HepG2 (cell line): ENCODE data around the gene DACT2. TPM values are rescaled to one million over a fixed set of nuclear protein-coding genes. Genes with fewer than 3 reads are reported as not detected.

Source experiments
- ATAC-seq: fragments of 200-7000 bp; cut with Tn5 transposase; 3 replicates; pipeline ENCODE4 v1.9.1; 2020; ENCODE audit warnings: mild to moderate bottlenecking, moderate library complexity
- BruUV-seq: library from RNA; stranded (reverse); fragments of 400-500 nt; replicated peaks from 2 replicates; lab custom pipeline; 2021; lab: Mats Ljungman, UMichigan
- CTCF ChIA-PET: fragments of 300-600 bp; formaldehyde crosslinking; extraction: SDS; loops from one replicate; lab custom pipeline; 2021; ENCODE audit warnings: low total read pairs, inconsistent platforms, low intra/inter-chr PET ratio; lab: Yijun Ruan, JAX
- POLR2A ChIA-PET: fragments of 350-600 bp; sonication (Branson Sonifier 250); formaldehyde crosslinking; loops from one replicate; lab custom pipeline; 2020; ENCODE audit warnings: antibody characterized with exemption, inconsistent platforms; lab: Yijun Ruan, JAX
- DNase-seq: peaks from one replicate; pipeline ENCODE4 v3.0.0-alpha.2; 2015; ENCODE audit warnings: low spot score
- FAIRE-seq: peaks from 3 replicates; lab custom pipeline; 2011; peaks lifted over from hg19 to GRCh38; lab: Jason Lieb, UNC
- H2AFZ ChIP-seq: one replicate; pipeline ENCODE4 v1.6.1; 2011; ENCODE audit warnings: low read length, inconsistent platforms
- H3K27ac ChIP-seq: fragments of 300-600 bp; 3 replicates; pipeline ENCODE4 v1.8.0; 2011; ENCODE audit warnings: mixed run types, mild to moderate bottlenecking, mixed read lengths, low read length, inconsistent platforms; ENCODE audit not compliant: insufficient read depth; ENCODE audit errors: extremely low read length
- H3K27me3 ChIP-seq, 2 experiments: fragments of 200-600 bp in 1 of 2; 2 replicates in 1 of 2; 3 replicates in 1 of 2; pipeline versions ENCODE4 v1.6.0 to v1.8.0; 2011; ENCODE audit warnings: low read length in 2 of 2, mild to moderate bottlenecking in 2 of 2, moderate library complexity in 2 of 2, inconsistent platforms in 1 of 2; ENCODE audit not compliant: insufficient read depth in 2 of 2, control insufficient read depth in 1 of 2
- H3K36me3 ChIP-seq, 2 experiments: fragments of 200-600 bp in 1 of 2; replicated peaks in 1 of 2; 2 replicates in 1 of 2; 3 replicates in 1 of 2; pipeline versions ENCODE4 v1.5.1 to v1.8.0; 2011; ENCODE audit warnings: low read length in 2 of 2, inconsistent platforms in 1 of 2; ENCODE audit not compliant: insufficient read depth in 2 of 2, control insufficient read depth in 1 of 2
- H3K4me1 ChIP-seq: 2 replicates; pipeline ENCODE4 v1.5.1; 2012; ENCODE audit warnings: low read length, inconsistent platforms; ENCODE audit not compliant: insufficient read depth
- H3K4me2 ChIP-seq: 2 replicates; pipeline ENCODE4 v1.6.0; 2011; ENCODE audit warnings: low read depth, low read length, inconsistent platforms
- H3K4me3 ChIP-seq, 3 experiments: fragments of 200-600 bp in 1 of 3; sonication (generic), shearing (Covaris generic) in 1 of 3; replicated peaks in 1 of 3; 2 replicates each; pipeline ENCODE4 v1.5.1; 2011 to 2016; ENCODE audit warnings: low read length in 3 of 3, inconsistent platforms in 2 of 3, low read depth in 2 of 3, mild to moderate bottlenecking in 2 of 3, control low read depth in 1 of 3, mixed read lengths in 1 of 3; ENCODE audit not compliant: insufficient read depth in 1 of 3
- H3K79me2 ChIP-seq: one replicate; pipeline ENCODE4 v1.6.1; 2011; ENCODE audit warnings: low read length, inconsistent platforms; ENCODE audit not compliant: insufficient read depth
- H3K9ac ChIP-seq: 2 replicates; pipeline ENCODE4 v1.6.0; 2011; ENCODE audit warnings: mild to moderate bottlenecking, low read depth, low read length, inconsistent platforms; ENCODE audit not compliant: insufficient read depth
- H3K9me3 ChIP-seq: 2 replicates; pipeline ENCODE4 v1.5.1; 2012; ENCODE audit warnings: mild to moderate bottlenecking, low read length
- H4K20me1 ChIP-seq: 2 replicates; pipeline ENCODE4 v1.6.0; 2011; ENCODE audit warnings: inconsistent platforms, mild to moderate bottlenecking, low read length, moderate library complexity; ENCODE audit not compliant: insufficient read depth
- AGO2 ChIP-seq: fragments of 200-400 bp; formaldehyde crosslinking; optimal IDR thresholded peaks from 2 replicates; pipeline ENCODE3; 2017; ENCODE audit warnings: mild to moderate bottlenecking, low read depth, low read length, moderate library complexity
- ATF7 ChIP-seq, 2 experiments: fragments of 450-650 bp in 1 of 2; sonication (generic) in 1 of 2; formaldehyde crosslinking in 1 of 2; IDR thresholded peaks; 2 replicates each; pipeline versions ENCODE4 v1.4.0 to v1.6.1; 2016 to 2020; ENCODE audit warnings: antibody characterized with exemption in 1 of 2, mild to moderate bottlenecking in 1 of 2, missing genetic modification reagents in 1 of 2
- KLF6 ChIP-seq: IDR thresholded peaks from 2 replicates; pipeline ENCODE4 v1.8.0; 2016; ENCODE audit warnings: missing biosample characterization, missing genetic modification reagents
- LCORL ChIP-seq, 2 experiments: fragments of 450-650 bp in 1 of 2; sonication (generic) in 1 of 2; formaldehyde crosslinking in 1 of 2; IDR thresholded peaks; 2 replicates each; pipeline versions ENCODE4 v1.5.0 to v1.6.1; 2017 to 2020; ENCODE audit warnings: antibody characterized with exemption in 1 of 2, missing genetic modification reagents in 1 of 2
- NR3C1 ChIP-seq: sonication (generic); formaldehyde crosslinking; IDR thresholded peaks from 2 replicates; pipeline ENCODE4 v1.4.0; 2020; ENCODE audit warnings: missing genetic modification reagents
- PITX1 ChIP-seq: sonication (generic); formaldehyde crosslinking; IDR thresholded peaks from 2 replicates; pipeline ENCODE4 v1.5.1; 2020; ENCODE audit warnings: mild to moderate bottlenecking, missing genetic modification reagents
- SOX6 ChIP-seq, 2 experiments: fragments of 450-650 bp in 1 of 2; sonication (generic) in 1 of 2; formaldehyde crosslinking in 1 of 2; IDR thresholded peaks; 2 replicates each; pipeline versions ENCODE4 v1.4.0 to v1.6.1; 2017 to 2020; ENCODE audit warnings: antibody characterized with exemption in 1 of 2, mild to moderate bottlenecking in 1 of 2, missing genetic modification reagents in 1 of 2
- SP5 ChIP-seq: IDR thresholded peaks from 2 replicates; pipeline ENCODE4 v1.6.1; 2016; ENCODE audit warnings: low read depth, borderline replicate concordance
- TSC22D2 ChIP-seq: sonication (generic); formaldehyde crosslinking; IDR thresholded peaks from 2 replicates; pipeline ENCODE4 v1.5.1; 2020; ENCODE audit warnings: missing genetic modification reagents, mild to moderate bottlenecking, borderline replicate concordance
- ZNF224 ChIP-seq: sonication (generic); formaldehyde crosslinking; IDR thresholded peaks from 2 replicates; pipeline ENCODE4 v1.5.0; 2020; ENCODE audit warnings: mild to moderate bottlenecking, missing genetic modification reagents
- ZNF766 ChIP-seq: sonication (generic); formaldehyde crosslinking; IDR thresholded peaks from 2 replicates; pipeline ENCODE4 v1.5.0; 2020; ENCODE audit warnings: missing genetic modification reagents, borderline replicate concordance
- WGBS: methylation state at CpG from one replicate; pipeline ENCODE4 v1.1.6; 2017; ENCODE audit warnings: low lambda C conversion rate; 5-methylcytosine and 5-hydroxymethylcytosine counted together
- in situ Hi-C: cut with HindIII; loops from 2 replicates; pipeline ENCODE4 v1.10.0; 2017; ENCODE audit warnings: low pct_unique_long_range_greater_than_20kb; ENCODE audit not compliant: extremely low pct_ligation_motif_present
- intact Hi-C: fragments of 100-400 bp; cut with micrococcal nuclease; formaldehyde crosslinking; loops from one replicate; pipeline ENCODE4 v1.10.0; 2022; ENCODE audit not compliant: unreplicated experiment
- polyA plus RNA-seq, 8 experiments: library from polyadenylated mRNA; depleted of rRNA in 3 of 8; stranded (reverse) in 7 of 8; unstranded in 1 of 8; fragments of >200 nt; fragmentation: Illumina TruSeq in 4 of 8; extraction: Trizol in 4 of 8; gene quantifications; 2 replicates each; pipeline versions ENCODE4 v1.2.1 to v1.2.3, GENCODE V29; 2011 to 2016; ENCODE audit warnings: low read depth in 4 of 8, missing spikeins in 1 of 8, mixed read lengths in 1 of 8; ENCODE audit not compliant: insufficient read depth in 1 of 8
- total RNA-seq, 5 experiments: library from RNA; depleted of rRNA; stranded (reverse); fragments of >200 nt; fragmentation: Illumina TruSeq; extraction: Trizol; gene quantifications; 2 replicates each; pipeline ENCODE4 v1.2.3, GENCODE V29; 2016; ENCODE audit warnings: low read depth in 1 of 5
- TF ChIP-seq, protein P1 (sequence below): IDR thresholded peaks from 2 replicates; pipeline ENCODE4 v1.4.0; 2020; ENCODE audit warnings: mild to moderate bottlenecking, missing genetic modification reagents
- TF ChIP-seq, protein P2 (sequence below): IDR thresholded peaks from 2 replicates; pipeline ENCODE4 v1.6.1; 2016; ENCODE audit warnings: missing genetic modification reagents, missing compliant biosample characterization

Gene DACT2
- total and polyA plus RNA-seq, 2 of the 13 experiments (the other 11 are each of a cell fraction or from before 2014, with no cell fraction given) = 0.15 TPM; not detected in 1

- CTCF ChIA-PET = no interaction called here
- peak overlapping the region; percentile 13; the same call in 1 of the 2 replicates for H3K9ac ChIP-seq
- peak overlapping the region; percentile 62 for H3K4me2 ChIP-seq
- H3K27ac ChIP-seq = no peak overlapping the region
- H3K27me3 ChIP-seq = peaks cover 0 to 7% of the 10 kb centered on the region in 2 experiments; a peak in 2 of 5 replicates
- H3K4me3 ChIP-seq = no peak overlapping the region; a peak in 1 of 6 replicates
- H3K79me2 ChIP-seq = no peaks in the 10 kb centered on the region
- no TSS peak for BruUV-seq
- FAIRE-seq = peak; percentile 21
- WGBS = 7% methylated on average over 10 of the region's 12 CpGs
- intact Hi-C loops = no loop called here
- peaks cover 54% of the 10 kb centered on the region for H3K4me1 ChIP-seq
- peak; percentile 47 for ATAC-seq
- 0 out of 2 replicates have a peak, but pooled peaks cover 5% of the 10 kb centered on the region for H3K9me3 ChIP-seq
- POLR2A ChIA-PET = interaction anchor here (0.9 to 1.6 kb wide), 5 partner anchors 9 to 117 kb away, joined by 3 to 6 read pairs (median 3); no protein-coding TSS in a partner anchor
- DNase-seq = peak; percentile 67
- no peaks in the 10 kb centered on the region for H3K36me3 ChIP-seq
- H2AFZ ChIP-seq = no peak overlapping the region
- H4K20me1 ChIP-seq = no peaks in the 10 kb centered on the region
- in situ Hi-C loops = no loop called here
- no peak for TF ChIP-seq AGO2
- TF ChIP-seq PITX1 (CRISPR knock-in tag) = peak; percentile 89
- TF ChIP-seq LCORL (IDR thresholded peaks at IDR 0.05) = no peak
- no peak for TF ChIP-seq LCORL (CRISPR knock-in tag; IDR thresholded peaks at IDR 0.05)
- TF ChIP-seq ATF7 (IDR thresholded peaks at IDR 0.05) = no peak
- no peak for TF ChIP-seq ATF7 (CRISPR knock-in tag; IDR thresholded peaks at IDR 0.05)
- TF ChIP-seq, protein P1, sequence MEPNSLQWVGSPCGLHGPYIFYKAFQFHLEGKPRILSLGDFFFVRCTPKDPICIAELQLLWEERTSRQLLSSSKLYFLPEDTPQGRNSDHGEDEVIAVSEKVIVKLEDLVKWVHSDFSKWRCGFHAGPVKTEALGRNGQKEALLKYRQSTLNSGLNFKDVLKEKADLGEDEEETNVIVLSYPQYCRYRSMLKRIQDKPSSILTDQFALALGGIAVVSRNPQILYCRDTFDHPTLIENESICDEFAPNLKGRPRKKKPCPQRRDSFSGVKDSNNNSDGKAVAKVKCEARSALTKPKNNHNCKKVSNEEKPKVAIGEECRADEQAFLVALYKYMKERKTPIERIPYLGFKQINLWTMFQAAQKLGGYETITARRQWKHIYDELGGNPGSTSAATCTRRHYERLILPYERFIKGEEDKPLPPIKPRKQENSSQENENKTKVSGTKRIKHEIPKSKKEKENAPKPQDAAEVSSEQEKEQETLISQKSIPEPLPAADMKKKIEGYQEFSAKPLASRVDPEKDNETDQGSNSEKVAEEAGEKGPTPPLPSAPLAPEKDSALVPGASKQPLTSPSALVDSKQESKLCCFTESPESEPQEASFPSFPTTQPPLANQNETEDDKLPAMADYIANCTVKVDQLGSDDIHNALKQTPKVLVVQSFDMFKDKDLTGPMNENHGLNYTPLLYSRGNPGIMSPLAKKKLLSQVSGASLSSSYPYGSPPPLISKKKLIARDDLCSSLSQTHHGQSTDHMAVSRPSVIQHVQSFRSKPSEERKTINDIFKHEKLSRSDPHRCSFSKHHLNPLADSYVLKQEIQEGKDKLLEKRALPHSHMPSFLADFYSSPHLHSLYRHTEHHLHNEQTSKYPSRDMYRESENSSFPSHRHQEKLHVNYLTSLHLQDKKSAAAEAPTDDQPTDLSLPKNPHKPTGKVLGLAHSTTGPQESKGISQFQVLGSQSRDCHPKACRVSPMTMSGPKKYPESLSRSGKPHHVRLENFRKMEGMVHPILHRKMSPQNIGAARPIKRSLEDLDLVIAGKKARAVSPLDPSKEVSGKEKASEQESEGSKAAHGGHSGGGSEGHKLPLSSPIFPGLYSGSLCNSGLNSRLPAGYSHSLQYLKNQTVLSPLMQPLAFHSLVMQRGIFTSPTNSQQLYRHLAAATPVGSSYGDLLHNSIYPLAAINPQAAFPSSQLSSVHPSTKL (CRISPR knock-in tag) = peak; percentile 52; the same call in 1 of the 2 replicates
- no peak for TF ChIP-seq TSC22D2
- no peak for TF ChIP-seq ZNF224
- TF ChIP-seq, protein P2, sequence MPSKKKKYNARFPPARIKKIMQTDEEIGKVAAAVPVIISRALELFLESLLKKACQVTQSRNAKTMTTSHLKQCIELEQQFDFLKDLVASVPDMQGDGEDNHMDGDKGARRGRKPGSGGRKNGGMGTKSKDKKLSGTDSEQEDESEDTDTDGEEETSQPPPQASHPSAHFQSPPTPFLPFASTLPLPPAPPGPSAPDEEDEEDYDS (CRISPR knock-in tag) = no peak
- TF ChIP-seq SOX6 (IDR thresholded peaks at IDR 0.05) = no peak
- TF ChIP-seq SOX6 (CRISPR knock-in tag; IDR thresholded peaks at IDR 0.05) = peak; percentile 86
- peak; percentile 26; the same call in 1 of the 2 replicates for TF ChIP-seq SP5
- TF ChIP-seq KLF6 = no peak
- TF ChIP-seq ZNF766 (CRISPR knock-in tag) = no peak
- TF ChIP-seq NR3C1 (CRISPR knock-in tag) = no peak
Observed at GRCh38 chr6:168318090-168318489, 1.5 kb downstream of the DACT2 start.
